Esophagus (tissue), 2 donors: ENCODE results near the gene TBX6. TPM values are rescaled to one million over a fixed set of nuclear protein-coding genes. Genes with fewer than 3 reads are reported as not detected.
"Not testable (repeated sequence)": the region's sequence is repeated elsewhere in the genome, so short reads cannot be mapped to it uniquely, and the experiment has no call there.

Experiments
- H3K27ac ChIP-seq, 2 donors: one replicate each; pipeline ENCODE4 v1.5.1; 2013; ENCODE audit warnings: low read depth in 2 of 2, mild to moderate bottlenecking in 2 of 2, inconsistent platforms in 1 of 2, low read length in 1 of 2, moderate library complexity in 1 of 2
- H3K27me3 ChIP-seq, 2 donors: one replicate each; pipeline ENCODE4 v1.6.1; 2013; ENCODE audit warnings: low read length in 2 of 2, control low read depth in 1 of 2, mild to moderate bottlenecking in 1 of 2; ENCODE audit not compliant: insufficient read depth in 2 of 2, control insufficient read depth in 1 of 2
- H3K36me3 ChIP-seq, 2 donors: one replicate each; pipeline ENCODE4 v1.6.1; 2013; ENCODE audit warnings: low read length in 1 of 2; ENCODE audit not compliant: control insufficient read depth in 2 of 2, insufficient read depth in 2 of 2
- H3K4me1 ChIP-seq, 2 donors: one replicate each; pipeline ENCODE4 v1.6.1; 2013; ENCODE audit warnings: low read length in 1 of 2; ENCODE audit not compliant: control insufficient read depth in 2 of 2, insufficient read depth in 2 of 2
- H3K4me3 ChIP-seq, 2 donors: one replicate each; pipeline ENCODE4 v1.5.1; 2013; ENCODE audit warnings: low read length in 2 of 2, mild to moderate bottlenecking in 2 of 2, low read depth in 1 of 2, moderate library complexity in 1 of 2
- H3K9me3 ChIP-seq, 2 donors: one replicate each; pipeline ENCODE4 v1.6.1; 2013; ENCODE audit warnings: mild to moderate bottlenecking in 2 of 2, low read depth in 1 of 2, low read length in 1 of 2, moderate library complexity in 1 of 2; ENCODE audit not compliant: control insufficient read depth in 2 of 2, insufficient read depth in 1 of 2
- WGBS, 2 donors: extraction: QIAGEN DNeasy Blood & Tissue Kit; methylation state at CpG; one replicate each; pipeline ENCODE4 v1.1.7; 2013; 5-methylcytosine and 5-hydroxymethylcytosine counted together
- polyA plus RNA-seq, 2 donors: library from polyadenylated mRNA; stranded (reverse); fragments of 200-250 nt; gene quantifications; one replicate each; pipeline ENCODE4 v1.2.3, GENCODE V29; 2013
- donor health status: healthy with polysubstance abuse.
- donor health status: Bipolar disorder and iron deficiency.

TBX6 gene
- polyA plus RNA-seq, 2 donors, result 6.2 to 15.8 TPM

DNA sequence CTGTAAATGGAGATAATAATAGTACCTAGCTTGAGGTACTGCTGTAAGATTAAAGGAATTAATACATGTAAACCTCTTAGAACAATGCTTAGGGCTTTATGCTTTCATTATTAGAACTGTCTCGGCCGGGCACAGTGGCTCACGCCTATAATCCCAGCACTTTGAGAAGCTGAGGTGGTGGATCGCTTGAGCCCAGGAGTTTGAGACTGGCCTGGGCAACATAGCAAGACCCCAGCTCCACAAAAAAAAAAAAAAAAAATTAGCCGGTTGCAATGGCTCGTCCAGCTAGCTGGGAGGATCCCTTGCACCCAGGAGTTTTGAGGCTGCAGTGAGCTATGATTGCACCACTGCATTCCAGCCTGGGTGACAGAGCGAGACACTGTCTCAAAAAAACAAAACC, 23.1 kb upstream of the TBX6 start:
- H3K9me3 ChIP-seq, H3K4me3 ChIP-seq, H3K27me3 ChIP-seq: not testable (repeated sequence)
- Histone ChIP-seq H3K27ac (peak overlapping the region; percentile 84 to 92), H3K36me3 (peaks cover 15 to 30% of the 10 kb centered on the region in 2 donors), H3K4me1 (peaks cover 3 to 24% of the 10 kb centered on the region in 2 donors)
- WGBS, 2 donors, result 65 to 75% methylated on average over 7 of the region's 7 CpGs

DNA sequence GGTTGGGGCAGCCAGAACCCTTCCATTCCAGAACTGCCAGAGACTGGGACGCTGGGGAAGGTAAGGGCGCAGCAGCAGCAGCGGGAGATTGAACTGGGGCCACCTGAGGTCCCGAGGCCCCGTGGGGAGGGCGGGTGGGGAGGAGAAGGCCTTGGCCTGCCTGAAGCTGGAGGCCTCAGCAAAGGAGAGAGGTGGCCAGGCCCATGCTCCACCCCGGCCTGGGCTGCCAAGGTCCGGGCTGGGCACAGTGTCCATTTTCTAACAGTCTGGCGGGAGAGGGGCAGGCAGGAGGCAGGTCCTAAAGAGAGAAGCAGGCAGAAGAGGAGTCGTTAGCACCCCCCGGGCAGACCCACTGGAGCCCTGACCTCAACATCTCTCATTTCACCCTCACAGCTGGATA, 22.7 kb upstream of the TBX6 start:
- Histone ChIP-seq H3K4me1 (peaks cover 3 to 24% of the 10 kb centered on the region in 2 donors), H3K36me3 (peaks cover 17 to 30% of the 10 kb centered on the region in 2 donors), H3K27ac (peak overlapping the region; percentile 84 to 92)

GRCh38 chr16:30113711-30114333, 22.1 kb upstream of the TBX6 start:
- H3K9me3 ChIP-seq, result no peaks in the 10 kb centered on the region
- peak overlapping the region in 1 of 2 donors; percentile 43 for H3K4me3 ChIP-seq
- 83 to 85% methylated on average over 20 of the region's 20 CpGs for WGBS, 2 donors
- no peaks in the 10 kb centered on the region for H3K27me3 ChIP-seq
- peak overlapping the region; percentile 84 to 92 for H3K27ac ChIP-seq
- H3K4me1 ChIP-seq, result peaks cover 3 to 24% of the 10 kb centered on the region in 2 donors
- H3K36me3 ChIP-seq, result peaks cover 17 to 30% of the 10 kb centered on the region in 2 donors

More for the DNA sequence above, 22.7 kb upstream of the TBX6 start:
- Histone ChIP-seq H3K9me3 (no peaks in the 10 kb centered on the region), H3K27me3 (no peaks in the 10 kb centered on the region), H3K4me3 (no peak overlapping the region)
- WGBS, 2 donors, result 74 to 82% methylated on average over 11 of the region's 11 CpGs

- WGBS, 2 donors, result 62 to 72% methylated on average over 20 of the region's 20 CpGs
- Histone ChIP-seq H3K27me3 (no peaks in the 10 kb centered on the region), H3K36me3 (peaks cover 16 to 27% of the 10 kb centered on the region in 2 donors), H3K9me3 (no peaks in the 10 kb centered on the region), H3K4me1 (peaks cover 0 to 23% of the 10 kb centered on the region in 2 donors), H3K27ac (peak within 1 kb of the TSS; percentile 84 to 92), H3K4me3 (peak within 1 kb of the TSS; percentile 22 to 43)
Measured at GRCh38 chr16:30113031-30113710, 21.4 kb upstream of the TBX6 start, which contains the start of gene GDPD3. TSS of gene GDPD3 (minus strand) at chr16:30113537. CDS start at chr16:30113478, 59 bp downstream.

DNA sequence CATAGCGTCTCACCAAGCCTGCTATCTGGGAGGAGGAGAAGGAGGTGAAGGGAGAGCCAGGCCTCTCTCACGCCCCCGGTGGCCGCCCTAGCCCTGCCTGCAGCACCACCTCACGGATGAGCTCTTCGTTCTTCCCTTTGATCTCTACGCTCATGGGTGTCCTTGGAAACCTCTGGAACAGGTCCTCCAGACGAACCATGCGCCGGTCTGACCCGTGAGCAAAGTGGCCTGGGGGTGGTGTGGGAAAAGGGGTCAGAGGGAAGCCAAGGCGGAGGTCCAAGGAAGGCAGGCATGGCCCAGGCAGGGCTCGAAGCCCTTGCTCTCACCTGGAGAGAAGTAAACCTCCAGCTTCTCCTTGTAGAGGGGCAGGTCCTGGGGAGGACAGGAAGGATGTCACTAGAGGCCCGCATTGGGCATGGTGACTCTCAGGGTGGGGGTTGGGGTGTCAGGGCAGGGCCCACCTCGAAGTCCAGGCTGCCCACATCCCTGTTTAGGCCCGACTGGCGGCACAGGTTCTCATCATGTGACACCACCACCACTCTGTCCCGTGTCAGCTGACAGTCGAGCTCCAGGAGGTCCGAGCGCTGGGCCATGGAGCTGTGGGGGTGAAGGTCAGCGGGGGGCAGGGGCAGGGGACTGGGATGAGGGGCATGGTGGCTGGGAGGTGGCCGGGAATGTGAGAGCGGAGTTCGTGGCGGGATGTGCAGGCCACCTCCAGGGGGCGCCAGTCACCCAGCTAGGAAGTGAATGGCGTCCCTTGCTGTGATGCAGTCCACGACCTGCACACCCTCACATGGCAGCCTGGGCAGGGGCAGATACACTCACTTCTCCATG, 20.7 kb upstream of the TBX6 start:
- Histone ChIP-seq H3K36me3 (peaks cover 12 to 25% of the 10 kb centered on the region in 2 donors), H3K4me3 (peak overlapping the region; percentile 19 to 22), H3K4me1 (peaks cover 0 to 23% of the 10 kb centered on the region in 2 donors), H3K27me3 (no peaks in the 10 kb centered on the region), H3K9me3 (no peaks in the 10 kb centered on the region), H3K27ac (peak overlapping the region; percentile 20 to 92)
- WGBS, 2 donors, result 78 to 84% methylated on average over 29 of the region's 29 CpGs

DNA sequence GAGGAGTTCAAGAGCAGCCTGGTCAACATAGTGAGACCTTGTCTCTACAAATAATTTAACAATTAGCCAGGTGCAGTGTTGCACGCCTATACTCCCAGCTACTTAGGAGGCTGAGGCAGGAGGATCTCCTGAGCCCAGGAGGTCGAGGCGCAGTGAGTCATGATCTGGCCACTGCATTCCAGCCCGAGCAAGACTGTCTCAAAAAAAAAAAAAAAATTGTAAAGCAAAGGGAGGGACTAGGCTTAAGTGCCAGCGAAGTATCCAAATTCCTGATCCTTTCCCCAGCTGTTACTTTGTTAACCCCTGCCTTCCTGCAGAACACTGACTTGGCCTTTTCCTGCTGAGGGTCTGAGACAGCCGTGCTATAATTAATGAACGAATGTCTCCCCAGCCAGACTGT, 18.9 kb upstream of the TBX6 start:
- H3K27ac ChIP-seq, result no peak overlapping the region
- no peaks in the 10 kb centered on the region for H3K9me3 ChIP-seq
- 61 to 78% methylated on average over 6 to 7 of the region's 7 CpGs for WGBS, 2 donors
- no peaks in the 10 kb centered on the region for H3K27me3 ChIP-seq
- peaks cover 6 to 22% of the 10 kb centered on the region in 2 donors for H3K36me3 ChIP-seq
- peaks cover 0 to 19% of the 10 kb centered on the region in 2 donors for H3K4me1 ChIP-seq
- H3K4me3 ChIP-seq, result no peak overlapping the region

DNA sequence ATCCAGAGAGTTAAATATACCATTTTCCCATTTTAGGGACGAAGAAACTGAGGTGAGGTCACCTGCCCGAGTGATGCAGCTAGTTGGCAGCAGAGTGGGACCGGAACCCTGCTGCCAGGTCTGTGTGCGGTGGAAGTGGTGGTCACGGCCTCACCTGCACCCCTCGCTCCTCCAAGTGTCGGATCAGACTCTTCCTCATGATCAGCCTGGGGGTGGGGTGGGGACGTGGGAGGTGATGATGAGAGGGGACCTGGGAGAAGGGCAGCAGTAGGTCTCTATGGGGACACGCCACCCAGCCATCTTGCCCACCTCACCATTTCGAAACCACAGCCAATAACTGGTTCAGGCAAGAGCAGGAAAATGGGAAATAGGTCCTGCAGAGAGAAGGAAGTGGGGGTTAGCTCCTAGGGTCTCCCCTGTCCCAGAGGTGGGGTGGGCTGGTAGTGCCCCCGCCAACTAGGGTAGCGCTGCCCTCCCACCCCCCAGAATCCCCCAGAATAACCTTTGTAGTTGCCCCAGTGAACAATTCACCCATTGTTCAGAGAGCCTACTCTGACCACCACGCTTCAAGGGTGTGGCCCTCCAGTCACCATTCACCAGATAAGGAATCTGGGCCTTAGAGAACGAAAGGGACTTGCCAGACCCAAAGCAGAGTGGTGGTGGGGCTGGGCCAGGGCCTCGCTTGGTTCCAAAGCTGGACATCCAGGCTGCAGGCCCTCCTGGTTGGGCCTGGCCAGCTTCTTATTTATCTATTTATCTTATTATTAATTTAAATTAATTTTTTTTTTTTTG, 16.5 kb upstream of the TBX6 start:
- Histone ChIP-seq H3K9me3 (no peaks in the 10 kb centered on the region), H3K4me3 (no peak overlapping the region), H3K36me3 (peaks cover 8 to 24% of the 10 kb centered on the region in 2 donors), H3K27me3 (no peaks in the 10 kb centered on the region), H3K27ac (no peak overlapping the region), H3K4me1 (peaks cover 0 to 3% of the 10 kb centered on the region in 2 donors)
- 86 to 88% methylated on average over 15 of the region's 15 CpGs for WGBS, 2 donors

DNA sequence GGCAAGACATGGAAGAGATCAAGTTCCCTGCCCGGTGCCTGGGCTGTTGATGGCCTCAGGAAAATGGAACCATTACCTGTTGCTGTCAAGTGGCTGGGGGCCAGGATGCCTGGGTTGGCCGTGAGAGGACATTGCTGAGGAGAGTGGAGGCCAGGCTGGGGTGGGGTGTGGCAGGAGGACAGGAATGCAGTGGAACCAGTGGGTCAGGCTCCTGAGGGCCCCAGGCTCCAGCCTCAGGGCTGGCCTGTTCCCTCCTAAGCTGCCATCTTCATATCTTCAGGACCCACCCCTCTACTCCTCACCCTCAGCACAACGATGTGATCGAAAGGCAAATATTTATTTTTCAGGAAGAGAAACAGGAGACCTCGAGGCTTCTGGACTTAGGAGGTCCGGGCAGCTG, 12.8 kb upstream of the TBX6 start:
- Histone ChIP-seq H3K4me3 (no peak overlapping the region), H3K27ac (peak overlapping the region in 1 of 2 donors; percentile 52), H3K4me1 (no peaks in the 10 kb centered on the region), H3K9me3 (no peaks in the 10 kb centered on the region), H3K36me3 (peaks cover 3 to 20% of the 10 kb centered on the region in 2 donors), H3K27me3 (no peaks in the 10 kb centered on the region)
- 64 to 65% methylated on average over 6 of the region's 6 CpGs for WGBS, 2 donors

GRCh38 chr16:30104090-30104489, 12.4 kb upstream of the TBX6 start:
- H3K36me3 ChIP-seq, result peaks cover 3 to 20% of the 10 kb centered on the region in 2 donors
- H3K4me1 ChIP-seq, result no peaks in the 10 kb centered on the region
- H3K9me3 ChIP-seq, result no peaks in the 10 kb centered on the region
- 83 to 85% methylated on average over 4 of the region's 4 CpGs for WGBS, 2 donors
- no peaks in the 10 kb centered on the region for H3K27me3 ChIP-seq
- peak overlapping the region in 1 of 2 donors; percentile 16 for H3K27ac ChIP-seq
- no peak overlapping the region for H3K4me3 ChIP-seq
